Raji (cell line): ENCODE data around the gene HAUS6.

Experiments used
- POLR2A ChIP-seq: IDR thresholded peaks from 2 replicates; pipeline ENCODE4 v1.6.1; 2011; ENCODE audit warnings: low read depth, low read length, control low read depth; ENCODE audit not compliant: insufficient read depth

HAUS6 gene

DNA sequence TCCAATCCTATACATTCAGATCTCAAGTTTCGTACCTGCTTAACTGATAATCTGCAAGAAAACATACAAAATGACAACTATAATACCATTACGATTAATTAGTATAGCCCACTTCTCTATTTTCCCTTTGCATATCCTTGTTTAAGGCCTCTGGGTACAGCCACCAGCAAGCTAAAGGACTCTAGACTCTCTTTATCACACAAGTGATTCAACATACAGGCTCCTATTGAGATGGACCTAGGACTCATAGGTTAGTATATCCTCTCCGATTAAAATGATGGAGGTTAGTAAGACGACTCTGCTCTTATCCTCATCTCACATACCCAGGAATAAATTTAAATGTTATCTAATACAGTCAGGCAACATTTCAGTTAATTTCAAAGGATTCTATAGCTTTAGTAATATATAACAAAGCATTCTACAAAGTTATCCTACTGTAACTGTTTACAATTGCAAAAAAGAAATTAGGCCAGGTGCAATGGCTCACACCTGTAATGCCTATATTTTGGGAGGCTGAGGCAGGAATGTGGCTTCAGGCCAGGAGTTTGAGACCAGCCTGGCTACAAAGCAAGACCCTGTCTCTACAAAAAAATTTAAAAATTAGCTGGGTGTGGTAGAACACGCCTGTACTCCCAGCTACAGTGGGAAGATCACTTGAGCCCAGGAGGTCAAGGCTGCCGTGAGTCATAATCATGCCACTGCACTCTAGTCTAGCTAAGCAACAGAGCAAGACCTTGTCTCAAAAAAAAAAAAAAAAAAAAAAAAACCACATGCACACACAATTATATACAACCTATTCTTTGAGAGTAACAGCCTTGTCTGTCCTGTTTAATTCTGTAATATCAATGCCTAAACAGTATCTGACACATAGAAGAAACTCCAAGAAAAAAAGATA, 15.4 kb downstream of the HAUS6 start:
- no peak for TF ChIP-seq POLR2A

DNA sequence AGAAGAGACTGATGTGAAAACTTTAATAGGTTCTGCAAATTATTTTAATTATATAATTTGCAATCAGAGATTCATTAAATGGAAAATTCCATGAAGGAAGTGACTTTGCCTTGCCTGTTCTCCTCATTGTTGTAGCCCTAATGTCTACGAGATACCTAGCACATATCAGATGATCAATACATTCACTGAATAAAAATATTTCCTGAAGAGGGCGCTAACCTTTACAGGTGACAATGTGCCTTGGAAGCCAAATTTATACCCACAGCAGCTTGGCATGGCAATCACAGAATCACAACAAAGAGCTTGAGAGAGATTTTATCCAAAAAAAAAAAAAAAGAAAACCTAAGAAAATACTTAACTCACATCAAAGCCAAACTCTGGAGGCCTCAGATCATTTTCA, 17.4 kb downstream of the HAUS6 start:
- TF ChIP-seq POLR2A, result no peak

DNA sequence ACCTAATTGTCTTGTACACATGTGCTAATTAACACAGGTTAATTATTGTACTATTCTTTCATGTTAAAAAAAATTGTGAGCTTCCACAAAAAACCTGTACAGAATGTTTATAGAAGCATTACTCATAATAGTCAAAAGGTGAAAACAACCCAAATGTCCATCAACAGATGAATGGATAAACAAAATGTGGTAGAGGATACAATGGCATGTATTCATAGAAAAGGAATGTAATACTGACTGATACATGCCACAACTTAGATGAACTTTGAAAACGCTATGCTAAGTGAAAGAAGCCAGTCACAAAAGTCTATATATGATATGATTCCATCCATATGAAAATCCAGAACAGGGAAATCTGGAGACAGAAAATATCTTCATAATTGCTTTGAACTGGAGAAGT, 27.9 kb downstream of the HAUS6 start:
- TF ChIP-seq POLR2A, result no peak

DNA sequence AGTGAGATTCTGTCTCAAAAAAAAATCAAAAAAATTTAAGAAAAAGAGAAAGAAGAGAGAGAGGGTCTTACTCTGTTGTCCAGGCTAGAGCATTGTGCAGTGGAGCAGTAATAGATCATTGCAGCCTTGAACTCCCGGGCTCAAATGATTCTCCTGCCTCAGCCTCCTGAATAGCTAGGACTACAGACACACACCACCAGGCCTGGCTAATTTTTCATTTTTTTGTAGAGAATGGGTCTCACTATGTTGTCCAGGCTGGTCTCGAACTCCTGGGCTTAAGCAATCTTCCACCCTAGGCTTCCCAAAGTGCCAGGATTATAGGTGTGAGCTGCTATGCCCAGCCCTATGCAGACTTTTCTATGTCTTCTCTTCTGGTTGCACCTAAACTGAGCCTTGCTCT, 28.5 kb downstream of the HAUS6 start:
- TF ChIP-seq POLR2A, result no peak

DNA sequence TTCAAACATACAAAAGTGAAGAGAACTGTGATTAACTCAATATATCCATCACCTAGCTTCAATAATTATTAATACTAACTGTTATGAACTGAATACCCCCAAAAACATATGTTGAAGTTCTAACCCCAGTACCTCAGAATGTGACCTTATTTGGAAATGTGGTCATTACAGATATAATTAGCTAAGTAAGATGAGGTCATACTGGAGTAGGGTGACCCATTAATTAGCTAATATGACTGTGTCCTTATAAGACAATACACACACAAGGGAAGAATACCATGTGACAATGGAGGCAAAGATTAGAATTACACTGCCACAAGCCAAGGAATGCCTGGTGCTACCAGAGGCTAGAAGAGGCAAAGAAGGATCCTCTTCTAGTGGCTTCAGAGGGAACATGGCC, 45.7 kb downstream of the HAUS6 start:
- TF ChIP-seq POLR2A, result no peak

DNA sequence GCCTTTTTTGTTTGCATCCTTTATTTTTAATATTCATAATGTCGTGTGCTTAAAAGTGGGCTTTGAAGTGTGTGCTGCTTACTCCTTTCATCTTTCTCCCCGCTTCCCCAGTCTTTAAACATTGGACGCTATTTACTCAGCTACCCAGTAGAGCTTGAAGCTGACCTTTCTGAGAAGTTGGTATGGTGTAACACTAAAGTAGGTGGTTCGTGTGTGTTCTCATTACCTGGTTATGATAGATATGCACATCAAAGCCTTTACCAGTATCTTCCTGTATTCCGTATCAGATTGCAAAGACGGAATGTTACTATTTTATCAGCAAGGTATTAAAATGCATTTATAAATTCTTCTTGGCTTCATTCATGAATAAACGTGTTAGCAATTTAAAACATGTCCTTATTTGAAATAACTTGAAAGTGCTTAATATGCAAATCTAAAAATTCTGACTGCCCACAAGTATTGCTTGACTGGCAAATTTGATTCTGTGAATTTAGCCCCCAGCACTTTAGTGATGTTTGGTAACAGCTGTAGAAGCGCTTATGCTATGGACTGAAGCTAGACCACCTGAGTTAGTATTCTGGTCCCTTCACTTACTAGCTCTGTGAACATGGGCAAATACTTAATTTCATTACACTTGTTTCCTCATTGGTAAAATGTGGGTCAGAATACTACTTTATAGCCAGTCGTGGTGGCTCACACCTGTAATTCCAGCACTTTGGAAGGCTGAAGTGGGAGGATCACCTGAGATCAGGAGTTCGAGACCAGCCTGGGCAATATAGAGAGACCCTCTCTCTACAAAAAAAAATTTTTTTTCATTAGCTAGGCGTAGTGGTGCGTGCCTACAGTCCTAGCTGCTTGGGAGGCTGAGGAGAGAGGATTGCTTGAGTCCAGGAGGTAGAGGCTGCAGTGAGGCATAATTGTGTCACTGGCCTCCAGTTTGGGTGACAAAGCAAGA, 51.8 kb downstream of the HAUS6 start:
- no peak for TF ChIP-seq POLR2A

DNA sequence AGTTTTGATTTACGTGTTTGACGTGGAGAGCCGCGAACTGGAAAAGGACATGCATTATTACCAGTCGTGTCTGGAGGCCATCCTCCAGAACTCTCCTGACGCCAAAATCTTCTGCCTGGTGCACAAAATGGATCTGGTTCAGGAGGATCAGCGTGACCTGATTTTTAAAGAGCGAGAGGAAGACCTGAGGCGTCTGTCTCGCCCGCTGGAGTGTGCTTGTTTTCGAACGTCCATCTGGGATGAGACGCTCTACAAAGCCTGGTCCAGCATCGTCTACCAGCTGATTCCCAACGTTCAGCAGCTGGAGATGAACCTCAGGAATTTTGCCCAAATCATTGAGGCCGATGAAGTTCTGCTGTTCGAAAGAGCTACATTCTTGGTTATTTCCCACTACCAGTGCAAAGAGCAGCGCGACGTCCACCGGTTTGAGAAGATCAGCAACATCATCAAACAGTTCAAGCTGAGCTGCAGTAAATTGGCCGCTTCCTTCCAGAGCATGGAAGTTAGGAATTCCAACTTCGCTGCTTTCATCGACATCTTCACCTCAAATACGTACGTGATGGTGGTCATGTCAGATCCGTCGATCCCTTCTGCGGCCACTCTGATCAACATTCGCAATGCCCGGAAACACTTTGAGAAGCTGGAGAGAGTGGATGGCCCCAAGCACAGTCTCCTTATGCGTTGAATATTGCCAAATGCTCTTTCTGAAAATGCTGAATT, 52.6 kb downstream of the HAUS6 start:
- TF ChIP-seq POLR2A, result no peak

DNA sequence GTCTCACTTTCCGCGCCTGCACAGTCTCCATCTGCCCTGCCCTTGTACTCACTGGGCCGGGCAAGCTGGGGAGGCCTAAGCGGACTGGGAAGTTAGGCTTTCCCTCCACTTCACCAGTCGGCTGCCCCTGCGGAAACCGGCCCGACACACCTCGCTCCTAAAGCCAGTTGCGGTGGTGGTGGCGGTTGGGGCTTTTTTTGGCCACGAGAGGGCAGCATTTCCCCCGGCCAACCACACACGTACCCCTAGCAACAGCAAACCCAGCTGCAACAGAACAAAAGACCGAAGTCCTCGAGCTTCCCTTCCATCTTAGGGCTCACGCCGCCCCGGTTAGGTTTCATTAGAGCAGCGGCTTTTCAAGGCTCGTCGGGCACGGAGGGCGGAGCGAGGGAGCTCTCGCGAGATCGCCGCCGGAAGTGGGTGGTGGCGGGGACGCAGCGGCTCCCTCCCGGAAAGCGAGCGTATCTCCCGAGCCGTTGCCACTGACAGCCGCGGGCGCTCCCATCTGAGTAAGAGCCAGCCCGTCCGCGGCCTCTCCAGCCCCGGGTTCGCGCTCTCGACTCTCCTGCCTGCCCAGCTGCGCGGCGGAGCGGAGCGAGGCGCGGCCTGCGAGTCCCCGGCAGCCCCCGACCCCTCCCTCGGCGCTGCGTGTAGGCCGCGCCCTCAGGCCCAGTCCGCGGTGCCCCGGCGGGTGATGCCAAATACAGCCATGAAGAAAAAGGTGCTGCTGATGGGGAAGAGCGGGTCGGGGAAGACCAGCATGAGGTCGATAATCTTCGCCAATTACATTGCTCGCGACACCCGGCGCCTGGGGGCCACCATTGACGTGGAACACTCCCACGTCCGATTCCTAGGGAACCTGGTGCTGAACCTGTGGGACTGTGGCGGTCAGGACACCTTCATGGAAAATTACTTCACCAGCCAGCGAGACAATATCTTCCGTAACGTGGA, 53.5 kb downstream of the HAUS6 start, which contains the start of gene RRAGA:
TSS of gene RRAGA (plus strand) at position 462 of the 951 bp plus-strand sequence. CDS start at position 695, 233 bp downstream.
- peak; percentile 81 for TF ChIP-seq POLR2A

DNA sequence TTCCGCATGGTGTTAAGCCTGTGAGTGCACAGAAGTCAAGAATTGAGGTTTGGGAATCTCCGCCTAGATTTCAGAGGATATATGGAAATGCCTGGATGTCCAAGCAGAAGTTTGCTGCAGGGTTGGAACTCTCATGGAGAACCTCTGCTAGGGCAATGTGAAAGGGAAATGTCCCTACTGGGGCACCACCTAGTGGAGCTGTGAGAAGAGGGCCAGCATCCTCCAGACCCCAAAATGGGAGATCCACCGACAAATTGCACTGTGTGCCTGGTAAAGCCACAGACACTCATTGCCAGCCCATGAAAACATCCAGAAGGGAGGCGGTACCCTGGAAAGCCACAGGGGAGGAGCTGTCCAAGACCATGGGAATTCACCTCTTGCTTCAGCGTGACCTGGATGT, 66.1 kb downstream of the HAUS6 start:
- no peak for TF ChIP-seq POLR2A

DNA sequence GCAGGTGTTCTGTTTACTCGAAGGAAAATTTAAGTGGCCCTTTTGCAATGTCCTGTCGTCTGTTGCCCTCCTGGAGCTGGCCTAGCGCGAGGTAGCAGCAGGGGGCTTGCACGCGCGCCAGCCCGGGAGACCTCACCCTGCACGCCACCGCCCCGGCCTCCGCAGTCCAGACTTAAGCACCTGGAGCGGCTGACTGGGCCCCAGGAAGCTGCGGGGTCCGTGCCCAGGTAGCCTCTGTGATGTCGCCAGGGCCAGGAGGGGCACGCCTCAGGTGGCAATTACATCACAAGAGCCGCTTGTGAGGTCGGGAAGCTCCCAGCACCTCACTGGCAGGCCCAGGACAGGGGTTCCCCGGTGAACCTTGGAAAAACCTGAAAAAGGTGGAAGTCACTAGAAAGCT, 69.7 kb downstream of the HAUS6 start, which contains the start of gene SAXO1:
TSS of gene SAXO1 (minus strand) at position 195 of the 400 bp plus-strand sequence. CDS start 301 bp downstream, outside the sequence.
- no peak for TF ChIP-seq POLR2A

DNA sequence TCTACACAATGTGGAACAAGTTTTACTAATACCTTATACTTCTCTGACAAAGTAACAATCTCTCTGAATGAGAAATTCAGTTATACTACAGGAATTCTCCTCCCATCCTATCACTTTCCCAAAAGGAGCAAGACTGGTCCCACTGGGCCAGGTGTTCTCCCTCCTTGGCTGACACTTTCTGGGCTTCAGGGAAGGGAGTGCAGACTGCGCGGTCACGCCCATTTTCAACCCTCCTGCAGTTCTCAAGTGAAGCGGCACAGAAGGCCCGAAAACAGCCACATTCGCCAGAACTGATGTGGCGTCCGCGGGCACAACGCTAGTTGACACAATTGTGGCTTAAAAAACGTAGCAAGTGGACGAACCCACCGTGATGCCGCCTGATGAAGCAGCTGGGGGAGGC, 70.3 kb downstream of the HAUS6 start:
- no peak for TF ChIP-seq POLR2A

DNA sequence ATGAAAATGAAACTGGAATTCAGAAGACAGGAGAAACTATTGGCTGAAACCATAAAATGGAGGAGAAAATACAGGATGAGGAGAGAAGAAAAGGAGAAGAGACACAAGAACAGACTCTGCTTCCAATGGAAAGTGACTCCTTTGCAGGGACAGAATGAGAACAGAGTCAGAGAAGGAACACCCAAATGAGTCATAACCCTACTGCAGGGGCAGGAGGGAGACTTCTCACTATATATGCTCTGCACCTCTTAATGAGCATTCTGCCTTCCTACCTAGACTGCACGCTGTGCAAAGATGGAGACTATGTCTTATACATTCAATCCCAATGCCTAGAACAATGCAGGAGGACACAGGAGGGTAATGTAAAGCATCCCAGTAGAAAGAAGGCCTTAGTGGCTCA, 71.8 kb downstream of the HAUS6 start:
- no peak for TF ChIP-seq POLR2A

DNA sequence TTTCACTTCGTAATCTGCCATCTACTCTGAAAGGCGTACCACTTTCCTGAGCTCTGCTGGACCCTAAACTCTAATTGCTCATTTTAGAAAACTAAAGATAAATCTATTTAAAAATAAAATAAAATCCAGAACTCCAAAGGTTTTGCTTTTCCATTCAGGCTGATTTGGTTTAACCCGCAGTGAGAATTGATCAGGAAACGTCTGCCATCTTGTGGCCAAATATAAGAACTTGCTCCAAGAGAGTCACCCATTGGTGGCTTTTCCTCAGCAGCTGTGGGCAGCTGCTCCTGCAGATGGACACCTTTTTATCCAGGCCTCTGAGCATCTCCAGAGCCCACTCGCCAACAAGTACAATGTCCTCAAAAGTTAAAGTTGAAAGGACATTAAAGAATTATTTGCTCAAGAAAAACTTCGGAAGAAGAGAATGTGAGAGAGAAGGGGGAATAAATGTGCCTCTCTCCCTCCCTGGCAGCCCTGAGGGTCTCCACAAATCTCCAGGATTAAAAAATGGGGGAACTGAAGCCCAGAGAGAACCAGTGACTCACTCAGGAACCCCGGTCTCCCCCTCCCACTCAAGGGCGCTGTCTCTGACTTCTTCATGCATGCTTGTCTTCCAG, 73.8 kb downstream of the HAUS6 start:
- TF ChIP-seq POLR2A, result no peak
